SK-N-SH (cell line): Measurements from ENCODE around the gene NAV2. TPM values are rescaled to one million over a fixed set of nuclear protein-coding genes. Genes with fewer than 3 reads are reported as not detected.

Experiments used
- CTCF ChIA-PET: fragments of 300-600, 350-600 bp; formaldehyde crosslinking; extraction: SDS; loops from one replicate; lab custom pipeline; 2021; lab: Yijun Ruan, JAX
- POLR2A ChIA-PET: fragments of 350-600 bp; sonication (Branson Sonifier 250); formaldehyde crosslinking; extraction: SDS; loops from one replicate; lab custom pipeline; 2020; ENCODE audit warnings: antibody characterized with exemption, inconsistent platforms; lab: Yijun Ruan, JAX
- DNase-seq: peaks from one replicate; pipeline ENCODE4 v3.0.0; 2012
- H2AFZ ChIP-seq: fragments of 200-600 bp; sonication (generic); 2 replicates; pipeline ENCODE4 v1.8.1; 2016; ENCODE audit warnings: antibody characterized with exemption, mild to moderate bottlenecking, low read depth
- H3F3A ChIP-seq: fragments of 200-600 bp; sonication (generic); replicated peaks from 2 replicates; pipeline ENCODE3; 2016; ENCODE audit warnings: antibody characterized with exemption, mild to moderate bottlenecking; ENCODE audit not compliant: insufficient read depth
- H3K27ac ChIP-seq, 2 experiments: fragments of 200-500 bp in 1 of 2; fragments of 200-600 bp in 1 of 2; sonication (Bioruptor generic) in 1 of 2; sonication (generic), shearing (Covaris generic) in 1 of 2; 2 replicates each; pipeline versions ENCODE4 v1.5.1 to v1.6.1; 2014 to 2016; ENCODE audit warnings: low read depth in 2 of 2, inconsistent platforms in 1 of 2, low read length in 1 of 2, mild to moderate bottlenecking in 1 of 2, mixed read lengths in 1 of 2
- H3K27me3 ChIP-seq: fragments of 200-600 bp; sonication (generic), shearing (Covaris generic); 2 replicates; pipeline ENCODE4 v1.6.1; 2016; ENCODE audit warnings: mixed run types; ENCODE audit not compliant: insufficient read depth
- H3K36me3 ChIP-seq, 2 experiments: fragments of 200-500 bp in 1 of 2; fragments of 200-600 bp in 1 of 2; sonication (Bioruptor generic) in 1 of 2; sonication (generic) in 1 of 2; replicated peaks in 1 of 2; 2 replicates each; pipeline versions ENCODE3 to v1.5.1; 2014 to 2016; ENCODE audit warnings: low read length in 1 of 2, mild to moderate bottlenecking in 1 of 2; ENCODE audit not compliant: insufficient read depth in 2 of 2, control insufficient read depth in 1 of 2
- H3K4me1 ChIP-seq, 2 experiments: fragments of 200-500 bp in 1 of 2; fragments of 200-600 bp in 1 of 2; sonication (Bioruptor generic) in 1 of 2; sonication (generic), shearing (Covaris generic) in 1 of 2; 2 replicates each; pipeline versions ENCODE4 v1.5.1 to v1.6.1; 2014 to 2016; ENCODE audit warnings: low read depth in 1 of 2, low read length in 1 of 2, mixed run types in 1 of 2; ENCODE audit not compliant: insufficient read depth in 2 of 2, control insufficient read depth in 1 of 2
- H3K4me2 ChIP-seq: fragments of 200-600 bp; sonication (generic), shearing (Covaris generic); 2 replicates; pipeline ENCODE4 v1.6.1; 2017; ENCODE audit warnings: mixed run types
- H3K4me3 ChIP-seq, 2 experiments: fragments of 200-500 bp in 1 of 2; fragments of 200-600 bp in 1 of 2; sonication (Bioruptor generic) in 1 of 2; sonication (generic), shearing (Covaris generic) in 1 of 2; 2 replicates each; pipeline versions ENCODE4 v1.5.1 to v1.8.1; 2014 to 2016; ENCODE audit warnings: low read depth in 2 of 2, inconsistent platforms in 1 of 2, low read length in 1 of 2, mild to moderate bottlenecking in 1 of 2, mixed read lengths in 1 of 2, moderate library complexity in 1 of 2
- H3K79me2 ChIP-seq: fragments of 200-600 bp; sonication (generic); 2 replicates; pipeline ENCODE4 v1.8.1; 2017; ENCODE audit warnings: mild to moderate bottlenecking; ENCODE audit not compliant: insufficient read depth
- H3K9ac ChIP-seq: fragments of 200-600 bp; sonication (generic); 2 replicates; pipeline ENCODE4 v1.6.1; 2017; ENCODE audit warnings: mixed run types
- H3K9me2 ChIP-seq: fragments of 200-600 bp; sonication (generic); 2 replicates; pipeline ENCODE4 v1.6.1; 2017; ENCODE audit warnings: mixed run types
- H3K9me3 ChIP-seq: fragments of 200-600 bp; sonication (generic); 2 replicates; pipeline ENCODE4 v1.6.1; 2017; ENCODE audit warnings: mixed run types, mild to moderate bottlenecking, moderate library complexity
- H4K20me1 ChIP-seq: fragments of 200-600 bp; sonication (generic); 2 replicates; pipeline ENCODE4 v1.6.1; 2017; ENCODE audit warnings: mild to moderate bottlenecking, mixed run types; ENCODE audit not compliant: insufficient read depth
- GATA2 ChIP-seq: sonication (generic); formaldehyde crosslinking; IDR thresholded peaks from 2 replicates; pipeline ENCODE4 v1.5.0; 2020; ENCODE audit warnings: mild to moderate bottlenecking, missing genetic modification reagents
- RAD21 ChIP-seq: IDR thresholded peaks from 2 replicates; pipeline ENCODE4 v1.6.1; 2012; ENCODE audit warnings: mild to moderate bottlenecking, low read length
- WGBS: methylation state at CpG from one replicate; pipeline ENCODE4 v1.1.6; 2017; ENCODE audit warnings: low lambda C conversion rate; 5-methylcytosine and 5-hydroxymethylcytosine counted together
- polyA plus RNA-seq, 3 experiments: library from polyadenylated mRNA; depleted of rRNA; stranded (reverse); fragments of >200 nt; gene quantifications; 2 replicates each; pipeline ENCODE4 v1.2.3, GENCODE V29; 2012
- TF ChIP-seq, protein P1 (sequence below): IDR thresholded peaks from 2 replicates; pipeline ENCODE4 v1.6.1; 2012; ENCODE audit warnings: mild to moderate bottlenecking, low read depth, low read length, moderate library complexity
- TF ChIP-seq, protein P2 (sequence below): IDR thresholded peaks from 2 replicates; pipeline ENCODE4; 2012
- TF ChIP-seq, protein P3 (sequence below): IDR thresholded peaks from 2 replicates; pipeline ENCODE4 v1.4.0; 2012; ENCODE audit warnings: low read depth, borderline replicate concordance

NAV2 gene
- polyA plus RNA-seq, 1 of the 3 experiments (the other 2 are of a cell fraction) = 26.2 TPM

DNA sequence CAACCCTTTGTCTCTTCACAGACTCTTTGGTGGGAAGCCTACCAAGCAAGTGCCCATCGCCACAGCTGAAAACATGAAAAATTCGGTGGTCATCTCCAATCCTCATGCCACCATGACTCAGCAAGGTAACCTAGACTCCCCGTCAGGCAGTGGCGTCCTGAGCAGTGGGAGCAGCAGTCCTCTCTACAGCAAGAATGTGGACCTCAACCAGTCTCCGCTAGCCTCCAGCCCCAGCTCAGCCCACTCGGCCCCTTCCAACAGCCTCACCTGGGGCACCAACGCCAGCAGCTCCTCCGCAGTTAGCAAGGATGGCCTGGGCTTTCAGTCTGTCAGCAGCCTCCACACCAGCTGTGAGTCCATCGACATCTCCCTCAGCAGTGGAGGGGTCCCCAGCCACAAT, 336.1 kb downstream of the NAV2 start (continued):
- TF ChIP-seq, protein P1, sequence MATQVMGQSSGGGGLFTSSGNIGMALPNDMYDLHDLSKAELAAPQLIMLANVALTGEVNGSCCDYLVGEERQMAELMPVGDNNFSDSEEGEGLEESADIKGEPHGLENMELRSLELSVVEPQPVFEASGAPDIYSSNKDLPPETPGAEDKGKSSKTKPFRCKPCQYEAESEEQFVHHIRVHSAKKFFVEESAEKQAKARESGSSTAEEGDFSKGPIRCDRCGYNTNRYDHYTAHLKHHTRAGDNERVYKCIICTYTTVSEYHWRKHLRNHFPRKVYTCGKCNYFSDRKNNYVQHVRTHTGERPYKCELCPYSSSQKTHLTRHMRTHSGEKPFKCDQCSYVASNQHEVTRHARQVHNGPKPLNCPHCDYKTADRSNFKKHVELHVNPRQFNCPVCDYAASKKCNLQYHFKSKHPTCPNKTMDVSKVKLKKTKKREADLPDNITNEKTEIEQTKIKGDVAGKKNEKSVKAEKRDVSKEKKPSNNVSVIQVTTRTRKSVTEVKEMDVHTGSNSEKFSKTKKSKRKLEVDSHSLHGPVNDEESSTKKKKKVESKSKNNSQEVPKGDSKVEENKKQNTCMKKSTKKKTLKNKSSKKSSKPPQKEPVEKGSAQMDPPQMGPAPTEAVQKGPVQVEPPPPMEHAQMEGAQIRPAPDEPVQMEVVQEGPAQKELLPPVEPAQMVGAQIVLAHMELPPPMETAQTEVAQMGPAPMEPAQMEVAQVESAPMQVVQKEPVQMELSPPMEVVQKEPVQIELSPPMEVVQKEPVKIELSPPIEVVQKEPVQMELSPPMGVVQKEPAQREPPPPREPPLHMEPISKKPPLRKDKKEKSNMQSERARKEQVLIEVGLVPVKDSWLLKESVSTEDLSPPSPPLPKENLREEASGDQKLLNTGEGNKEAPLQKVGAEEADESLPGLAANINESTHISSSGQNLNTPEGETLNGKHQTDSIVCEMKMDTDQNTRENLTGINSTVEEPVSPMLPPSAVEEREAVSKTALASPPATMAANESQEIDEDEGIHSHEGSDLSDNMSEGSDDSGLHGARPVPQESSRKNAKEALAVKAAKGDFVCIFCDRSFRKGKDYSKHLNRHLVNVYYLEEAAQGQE = no peak

DNA sequence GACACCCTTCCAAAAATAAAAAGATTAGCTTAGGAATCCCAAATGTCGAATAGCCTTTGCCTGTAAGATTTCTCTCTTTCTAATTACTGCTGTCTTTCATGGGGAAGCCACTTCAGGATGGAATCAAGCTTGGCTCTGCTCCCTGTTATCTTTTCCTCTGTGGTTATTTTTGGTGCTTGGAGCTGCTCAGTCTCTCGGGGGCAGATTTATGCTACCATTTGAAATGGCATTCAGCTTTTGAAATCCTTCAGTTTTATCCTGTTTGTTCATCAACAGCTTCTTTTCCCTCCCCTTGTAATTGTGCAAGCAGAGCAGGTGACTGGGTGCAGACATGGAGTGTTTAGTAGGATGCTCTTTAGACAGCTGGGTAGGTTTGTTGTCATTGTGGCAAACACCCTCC, 336.6 kb downstream of the NAV2 start:
- no peaks in the 10 kb centered on the region for H3K9me3 ChIP-seq
- H3K27me3 ChIP-seq = no peaks in the 10 kb centered on the region
- DNase-seq = no peak
- CTCF ChIA-PET = interaction anchor here (0.5 to 1.5 kb wide), 5 partner anchors 8 to 599 kb away, joined by 3 to 5 read pairs (median 3); no protein-coding TSS in a partner anchor
- peaks cover 49% of the 10 kb centered on the region for H3K79me2 ChIP-seq
- H3K4me1 ChIP-seq = peaks cover 12 to 31% of the 10 kb centered on the region in 2 experiments; a peak in 3 of 4 replicates
- peak overlapping the region; percentile 21 to 51; a peak in 3 of 4 replicates for H3K27ac ChIP-seq
- H3K4me2 ChIP-seq = no peak overlapping the region
- no peaks in the 10 kb centered on the region for H3K9me2 ChIP-seq
- H2AFZ ChIP-seq = no peak overlapping the region
- H3K9ac ChIP-seq = no peak overlapping the region
- H4K20me1 ChIP-seq = no peaks in the 10 kb centered on the region
- peaks cover 13% of the 10 kb centered on the region for H3F3A ChIP-seq
- no peak overlapping the region for H3K4me3 ChIP-seq
- TF ChIP-seq, protein P1 = no peak
- TF ChIP-seq, protein P2, sequence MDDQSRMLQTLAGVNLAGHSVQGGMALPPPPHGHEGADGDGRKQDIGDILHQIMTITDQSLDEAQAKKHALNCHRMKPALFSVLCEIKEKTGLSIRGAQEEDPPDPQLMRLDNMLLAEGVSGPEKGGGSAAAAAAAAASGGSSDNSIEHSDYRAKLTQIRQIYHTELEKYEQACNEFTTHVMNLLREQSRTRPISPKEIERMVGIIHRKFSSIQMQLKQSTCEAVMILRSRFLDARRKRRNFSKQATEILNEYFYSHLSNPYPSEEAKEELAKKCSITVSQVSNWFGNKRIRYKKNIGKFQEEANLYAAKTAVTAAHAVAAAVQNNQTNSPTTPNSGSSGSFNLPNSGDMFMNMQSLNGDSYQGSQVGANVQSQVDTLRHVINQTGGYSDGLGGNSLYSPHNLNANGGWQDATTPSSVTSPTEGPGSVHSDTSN = peak; percentile 3; the same call in 1 of the 2 replicates
- peaks cover 84% of the 10 kb centered on the region in 2 experiments for H3K36me3 ChIP-seq
- WGBS = 36% methylated on average over 2 of the region's 2 CpGs
- POLR2A ChIA-PET = no interaction called here

DNA sequence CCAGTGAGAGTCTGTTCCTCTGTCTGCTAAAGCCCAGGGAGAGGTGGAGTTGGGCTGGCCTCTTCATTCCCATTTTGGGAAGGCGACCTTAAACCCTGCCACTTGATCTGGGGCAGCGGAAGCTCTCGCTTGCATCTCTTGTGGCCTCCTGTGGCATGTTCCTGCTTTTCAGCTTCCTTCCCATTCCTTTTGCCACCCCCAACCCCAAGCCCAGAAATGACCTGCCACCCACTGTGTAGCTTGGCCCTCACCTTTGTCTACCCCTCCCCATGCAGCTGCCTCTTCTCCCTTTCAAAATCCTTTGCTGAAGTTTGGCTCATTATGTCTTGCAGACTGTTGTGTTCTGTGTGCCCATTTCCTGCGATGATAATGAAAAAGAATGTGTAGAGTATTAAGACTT, 337.4 kb downstream of the NAV2 start:
- ChIA-PET CTCF (interaction anchor here (1.4 kb wide), 1 partner anchor 9 kb away, joined by 3 read pairs; no protein-coding TSS in a partner anchor), POLR2A (no interaction called here)
- Histone ChIP-seq H3K9me2 (no peaks in the 10 kb centered on the region), H3K4me2 (no peak overlapping the region), H3K9ac (no peak overlapping the region), H3F3A (peaks cover 18% of the 10 kb centered on the region), H3K4me3 (no peak overlapping the region), H3K27ac (peak overlapping the region; percentile 16 to 51; a peak in 3 of 4 replicates), H3K36me3 (peaks cover 84 to 85% of the 10 kb centered on the region in 2 experiments), H3K27me3 (no peaks in the 10 kb centered on the region), H3K4me1 (peaks cover 12 to 31% of the 10 kb centered on the region in 2 experiments; a peak in 3 of 4 replicates), H4K20me1 (no peaks in the 10 kb centered on the region), H3K79me2 (peaks cover 50% of the 10 kb centered on the region), H2AFZ (no peak overlapping the region), H3K9me3 (no peaks in the 10 kb centered on the region)
- DNase-seq = no peak
- TF ChIP-seq, protein P3, sequence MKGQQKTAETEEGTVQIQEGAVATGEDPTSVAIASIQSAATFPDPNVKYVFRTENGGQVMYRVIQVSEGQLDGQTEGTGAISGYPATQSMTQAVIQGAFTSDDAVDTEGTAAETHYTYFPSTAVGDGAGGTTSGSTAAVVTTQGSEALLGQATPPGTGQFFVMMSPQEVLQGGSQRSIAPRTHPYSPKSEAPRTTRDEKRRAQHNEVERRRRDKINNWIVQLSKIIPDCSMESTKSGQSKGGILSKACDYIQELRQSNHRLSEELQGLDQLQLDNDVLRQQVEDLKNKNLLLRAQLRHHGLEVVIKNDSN = no peak
- TF ChIP-seq RAD21 = no peak
- TF ChIP-seq GATA2 (CRISPR knock-in tag) = no peak
- 99% methylated on average over 3 of the region's 4 CpGs for WGBS
